GM21717 (cell line): Measurements from ENCODE around the gene MARCO.
"Not testable (repeated sequence)": the region's sequence is repeated elsewhere in the genome, so short reads cannot be mapped to it uniquely, and the experiment has no call there.

ENCODE experiments used
- ATAC-seq: cut with Tn5 transposase; IDR thresholded peaks from one replicate; pipeline ENCODE4 v1.9.1; 2021; ENCODE audit warnings: mild to moderate bottlenecking, moderate library complexity; ENCODE audit not compliant: unreplicated experiment

The MARCO gene

GRCh38 chr2:119003856-119004255 is 61.9 kb downstream of the MARCO start:
- not testable (repeated sequence) for ATAC-seq

GRCh38 chr2:119004602-119005001 is 62.6 kb downstream of the MARCO start:
- ATAC-seq, result no peak

DNA sequence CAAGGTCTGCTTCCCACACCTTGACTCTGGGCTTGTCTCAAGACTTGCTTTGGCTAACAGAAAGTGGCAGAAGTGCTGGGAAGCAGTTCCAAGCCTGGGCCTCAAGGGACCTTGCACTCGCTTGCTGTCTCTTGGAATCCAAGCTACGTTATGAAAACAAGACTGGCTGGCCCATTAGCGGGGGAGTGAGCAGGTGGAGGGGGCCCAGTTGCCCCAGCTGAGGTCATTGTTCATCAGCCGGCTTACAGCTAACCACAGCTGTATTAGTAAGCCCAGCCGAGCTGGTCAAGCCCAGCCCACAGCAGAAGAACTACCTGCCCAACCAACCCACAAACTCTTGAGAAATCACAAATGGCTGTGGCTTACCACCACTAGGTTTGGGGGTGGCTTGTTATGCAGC is 63.1 kb downstream of the MARCO start:
- no peak for ATAC-seq

GRCh38 chr2:119005555-119005954 is 63.6 kb downstream of the MARCO start:
- ATAC-seq, result no peak

DNA sequence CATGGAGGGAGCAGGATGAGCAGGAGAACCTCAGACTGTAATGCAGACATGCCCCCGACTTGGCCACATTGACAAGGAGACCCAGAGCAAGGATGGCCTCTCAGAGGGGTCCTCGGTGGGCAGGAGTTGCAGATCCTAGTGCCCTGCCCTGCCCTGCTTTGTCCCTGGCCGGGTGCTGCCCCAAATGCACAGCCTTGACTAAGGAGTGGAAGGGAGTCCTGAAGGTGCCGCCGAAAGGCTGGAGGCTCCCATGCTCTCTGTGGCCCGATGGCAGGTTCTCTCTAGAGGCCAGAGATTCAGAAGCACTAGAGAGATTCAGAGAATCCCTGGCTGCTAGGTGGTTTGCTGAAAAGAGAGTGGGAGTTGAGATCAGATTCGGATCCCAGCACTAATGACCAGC is 64.4 kb downstream of the MARCO start:
- ATAC-seq, result no peak

- ATAC-seq, result no peak
Observed at GRCh38 chr2:119008108-119008507, 66.1 kb downstream of the MARCO start.

GRCh38 chr2:119009110-119009509 is 67.1 kb downstream of the MARCO start:
- ATAC-seq, result no peak

DNA sequence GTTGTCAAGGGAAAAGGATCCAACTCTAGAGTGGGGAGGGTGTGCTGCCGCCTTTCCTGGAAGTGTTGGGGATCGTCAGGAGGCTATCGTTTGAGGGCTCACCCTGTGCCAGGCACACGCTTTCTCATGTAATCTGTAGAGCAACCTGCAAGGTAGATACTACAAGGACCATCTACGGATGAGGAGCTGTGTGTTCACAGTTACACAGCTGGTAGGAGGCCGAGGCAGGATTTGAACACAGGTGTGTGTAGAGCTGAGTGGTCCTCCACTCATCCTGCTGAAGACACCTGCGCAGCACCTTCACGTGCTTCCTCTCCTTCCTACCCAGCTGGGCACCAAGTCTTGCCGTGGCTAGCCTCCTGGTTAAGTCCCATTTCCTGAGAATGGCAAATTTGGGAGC is 68.3 kb downstream of the MARCO start:
- no peak for ATAC-seq

DNA sequence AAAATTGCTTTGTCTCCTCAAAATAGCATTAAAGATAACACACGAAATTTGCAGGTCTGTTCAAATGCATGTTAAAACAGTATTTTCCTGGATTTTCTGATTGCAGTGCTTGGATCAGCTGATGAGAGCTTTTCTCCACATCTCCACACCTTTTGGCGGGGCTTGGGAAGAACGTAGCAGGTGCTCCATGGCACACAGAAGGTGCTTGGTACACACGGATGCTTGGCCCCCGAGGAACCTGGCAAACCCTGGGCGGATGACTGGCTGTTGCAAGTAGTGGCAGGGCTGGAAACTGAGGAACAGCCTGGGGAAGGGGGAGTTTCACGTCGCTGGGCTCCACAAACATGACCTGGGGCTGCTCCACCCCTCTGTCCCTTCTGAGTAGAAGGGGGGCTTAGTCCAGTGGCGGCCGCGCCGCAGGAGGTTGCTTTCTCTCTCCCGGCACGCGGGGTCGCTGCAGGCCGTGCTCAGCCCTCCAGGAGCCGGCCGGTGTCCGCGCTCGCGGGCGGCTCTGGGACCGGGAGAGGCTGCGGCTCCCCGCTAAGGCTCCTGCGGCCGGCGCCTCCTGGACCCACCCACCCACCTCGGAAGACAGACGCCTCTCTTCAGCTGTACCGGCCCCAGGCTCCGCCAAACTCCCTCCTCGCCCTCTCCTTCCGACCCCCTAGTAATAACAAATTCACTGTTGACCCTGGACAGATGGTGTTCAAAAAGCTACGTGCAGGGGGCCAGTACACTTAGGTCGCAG is 69.3 kb downstream of the MARCO start:
- no peak for ATAC-seq

DNA sequence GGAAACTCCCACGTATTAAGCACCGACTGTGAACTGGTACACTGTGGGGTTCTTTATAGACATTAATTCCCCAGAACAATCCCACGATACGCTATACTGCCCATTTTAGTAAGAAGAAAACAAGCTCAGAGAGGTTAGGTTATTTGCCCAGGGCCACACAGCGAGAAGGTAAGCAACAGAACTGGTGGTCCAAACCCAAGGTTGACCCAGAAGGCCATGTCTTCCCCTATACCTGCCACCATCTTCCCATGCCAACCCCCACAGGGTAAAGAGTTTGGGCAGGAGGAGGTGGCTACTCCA is 69.9 kb downstream of the MARCO start:
- ATAC-seq, result no peak

- ATAC-seq, result no peak
Observed at GRCh38 chr2:119012345-119013301, 70.6 kb downstream of the MARCO start.

GRCh38 chr2:119013671-119014070 is 71.7 kb downstream of the MARCO start:
- ATAC-seq, result no peak

GRCh38 chr2:119015845-119016244 is 73.9 kb downstream of the MARCO start:
- ATAC-seq, result no peak

- no peak for ATAC-seq
Observed at GRCh38 chr2:119019521-119019920, 77.5 kb downstream of the MARCO start.

DNA sequence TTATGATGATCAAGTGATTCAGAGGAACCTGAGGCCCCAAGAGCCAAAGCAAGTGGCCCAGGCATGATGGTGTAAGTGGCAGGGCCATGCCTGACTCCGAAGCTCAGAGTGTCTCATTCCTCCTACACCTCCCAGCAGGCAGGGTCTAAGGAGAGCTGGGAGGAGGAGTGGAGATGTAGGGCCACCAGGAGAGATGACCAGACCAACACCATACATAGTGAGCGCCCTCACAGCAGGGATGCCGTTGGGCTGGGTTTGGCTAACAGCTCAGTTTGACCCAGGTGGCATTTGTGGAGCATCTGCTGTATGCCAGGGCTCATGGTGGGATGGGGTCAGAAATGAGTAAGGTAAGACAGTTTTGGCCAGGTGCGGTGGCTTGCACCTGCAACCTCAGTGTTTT is 80.7 kb downstream of the MARCO start:
- ATAC-seq, result no peak

- no peak for ATAC-seq
Observed at GRCh38 chr2:119023534-119023933, 81.5 kb downstream of the MARCO start.

GRCh38 chr2:119024152-119024551 is 82.2 kb downstream of the MARCO start:
- no peak for ATAC-seq

DNA sequence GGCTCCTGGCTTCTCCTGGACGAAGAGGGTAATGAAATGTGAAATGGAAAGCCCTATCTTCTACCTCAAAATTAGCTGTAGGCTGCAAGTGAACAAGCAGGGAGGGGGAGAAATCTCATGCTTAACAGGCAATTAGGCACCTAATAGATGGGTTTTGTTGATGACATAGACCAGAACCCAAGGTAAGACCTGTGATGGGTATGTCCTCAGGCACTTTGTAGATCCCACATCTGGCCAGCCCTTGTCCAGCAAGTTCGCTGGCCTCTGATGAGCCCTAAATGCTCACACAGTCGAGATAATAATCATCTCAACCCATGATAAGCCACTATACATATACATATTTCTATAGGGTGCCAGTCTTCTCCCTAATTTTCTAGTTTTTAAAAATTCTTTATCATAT is 82.6 kb downstream of the MARCO start:
- no peak for ATAC-seq

DNA sequence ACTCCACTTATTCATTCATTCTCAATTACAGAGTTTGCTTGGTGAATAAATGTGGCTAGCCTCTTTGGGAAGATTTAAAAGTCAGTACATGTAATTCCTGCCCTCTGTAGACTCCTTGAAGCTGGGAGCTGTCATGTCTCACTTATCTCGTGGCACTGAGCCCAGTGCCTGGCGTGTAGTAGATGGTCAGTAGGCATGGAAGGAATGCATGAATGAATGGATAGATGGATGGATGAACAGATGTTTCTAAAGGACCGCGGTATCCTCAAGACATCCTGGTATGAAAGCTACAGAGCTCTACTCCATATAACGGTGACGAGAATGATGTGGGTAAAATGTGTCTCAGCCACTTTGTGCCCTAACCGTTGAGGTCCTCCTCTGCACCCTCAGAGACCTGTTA is 83.0 kb downstream of the MARCO start:
- ATAC-seq, result no peak

- no peak for ATAC-seq
Observed at GRCh38 chr2:119025762-119026351, 83.9 kb downstream of the MARCO start.

GRCh38 chr2:119026890-119027289 is 84.9 kb downstream of the MARCO start:
- ATAC-seq, result no peak
